HG02571 (cell line): ENCODE results near the gene NDUFB7.
A peak's percentile ranks its signal among the peaks of the same experiment; 100 is the strongest.

Experiments used
- ATAC-seq: cut with Tn5 transposase; IDR thresholded peaks from one replicate; pipeline ENCODE4 v1.9.1; 2021; ENCODE audit warnings: mild to moderate bottlenecking, moderate library complexity; ENCODE audit not compliant: unreplicated experiment

Gene NDUFB7

DNA sequence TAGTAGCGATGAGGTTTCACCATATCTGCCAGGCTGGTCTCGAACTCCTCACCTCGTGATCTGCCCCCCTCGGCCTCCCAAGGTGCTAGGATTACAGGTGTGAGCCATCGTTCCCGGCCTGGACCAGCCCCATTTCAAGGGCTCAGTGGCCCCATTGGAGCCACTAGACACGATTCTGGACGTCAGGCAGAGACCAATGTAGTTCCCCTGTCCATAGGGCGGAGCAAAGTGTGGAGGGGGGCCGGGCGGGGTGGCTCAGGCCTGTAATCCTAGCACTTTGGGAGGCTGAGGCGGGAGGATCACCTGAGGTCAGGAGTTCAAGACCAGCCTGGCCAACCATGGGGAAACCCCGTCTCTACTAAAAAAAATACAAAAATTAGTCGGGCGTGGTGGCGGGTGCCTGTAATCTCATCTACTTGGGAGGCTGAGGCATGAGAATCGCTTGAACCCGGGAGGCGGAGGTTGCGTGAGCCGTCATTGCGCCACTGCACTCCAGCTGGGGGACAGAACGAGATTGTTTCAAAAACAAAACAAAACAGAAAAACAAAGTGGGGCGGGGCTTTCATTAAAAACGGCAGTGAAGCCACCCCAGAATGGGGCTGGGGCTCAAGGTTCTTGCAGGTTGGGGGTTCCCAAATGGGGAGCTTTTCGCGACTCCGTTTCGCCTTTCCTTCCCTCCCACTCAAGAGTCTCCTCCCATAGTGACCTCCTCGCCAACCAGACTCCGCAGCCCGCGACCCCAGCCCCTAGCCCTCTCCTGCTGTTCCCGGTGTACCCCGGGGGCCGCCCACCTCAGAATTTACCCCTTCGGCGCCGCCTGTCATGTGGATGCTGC is 43.2 kb downstream of the NDUFB7 start:
- no peak for ATAC-seq

DNA sequence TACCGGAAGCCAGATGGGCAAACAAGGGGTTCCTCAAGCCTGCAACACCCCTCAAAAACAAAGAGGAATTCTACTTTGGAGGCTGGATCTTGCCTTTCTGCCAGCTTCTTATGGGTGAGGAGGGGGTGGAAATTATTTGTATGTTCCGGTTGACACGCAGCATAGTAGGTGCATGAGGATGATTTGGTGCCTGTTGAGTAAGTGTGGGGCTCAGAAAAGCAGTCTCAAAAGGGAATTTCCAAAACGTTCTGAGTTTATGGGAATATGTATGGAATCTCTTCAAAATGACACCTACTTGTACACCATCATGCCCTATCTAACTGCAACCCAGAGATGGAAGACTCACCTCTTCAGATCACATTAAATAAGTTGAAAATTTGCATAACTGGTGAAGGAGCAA is 45.4 kb downstream of the NDUFB7 start:
- no peak for ATAC-seq

DNA sequence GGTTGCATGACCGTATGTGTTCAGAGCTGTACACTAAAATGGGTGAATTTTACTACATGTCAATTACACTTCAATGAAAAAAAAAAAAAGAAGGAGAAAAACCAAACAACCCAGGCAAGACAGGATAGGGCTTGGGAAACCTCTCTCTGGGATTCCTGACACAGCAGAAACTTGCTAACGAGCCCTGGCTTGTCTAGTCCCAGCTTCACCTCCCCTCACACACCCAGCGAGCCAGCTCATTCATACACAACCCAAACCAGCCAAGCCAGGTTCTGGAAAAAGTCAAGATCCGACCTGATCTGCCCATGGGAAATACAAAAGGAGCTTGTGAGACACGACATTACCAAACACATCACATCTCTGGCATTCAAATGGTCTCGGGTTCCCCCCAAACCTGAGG is 46.1 kb downstream of the NDUFB7 start:
- ATAC-seq, result no peak

DNA sequence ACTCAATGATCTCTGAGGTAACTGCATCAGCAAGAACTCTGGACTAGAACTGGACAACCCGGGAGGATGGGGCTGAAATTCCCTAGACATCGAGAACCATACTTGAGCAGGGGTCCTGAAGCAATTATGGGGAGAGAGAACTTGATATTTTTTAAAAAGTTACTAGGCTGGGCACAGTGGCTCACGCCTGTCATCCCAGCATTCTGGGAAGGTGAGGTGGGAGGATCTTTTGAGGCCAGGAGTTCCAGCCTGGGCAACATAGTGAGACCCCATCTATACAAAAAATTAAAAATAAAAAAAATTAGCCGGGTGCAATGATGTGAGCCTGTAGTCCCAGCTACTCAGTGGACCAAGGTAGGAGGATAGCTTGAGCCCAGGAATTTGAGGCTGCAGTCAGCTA is 51.3 kb downstream of the NDUFB7 start:
- no peak for ATAC-seq

DNA sequence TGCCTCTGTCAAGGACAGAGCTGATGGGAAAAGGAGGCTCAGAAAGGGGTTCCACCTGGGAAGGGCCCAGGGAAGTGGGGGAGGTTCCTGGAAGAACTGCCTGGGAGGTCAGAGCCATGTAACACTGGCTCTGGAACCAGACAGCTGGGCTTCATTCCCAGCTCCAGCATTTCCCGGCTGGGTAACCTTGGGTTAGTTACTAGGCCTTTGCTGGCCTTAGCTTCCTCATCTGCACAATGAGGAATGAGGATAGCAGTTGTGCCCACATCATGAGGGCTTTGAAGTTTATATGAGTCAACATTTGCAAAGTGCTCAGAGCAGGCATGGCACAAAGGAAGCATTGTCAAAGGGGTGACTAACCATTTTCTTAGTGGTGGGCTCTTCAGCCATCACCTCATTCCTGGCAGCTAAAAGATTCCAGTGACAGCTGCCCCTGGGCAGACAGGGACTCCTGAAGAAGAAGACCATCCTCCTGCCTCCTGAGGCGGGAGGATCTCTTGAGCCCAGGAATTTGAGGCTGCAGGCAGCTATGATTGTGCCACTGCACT is 51.9 kb downstream of the NDUFB7 start:
- ATAC-seq, result no peak

DNA sequence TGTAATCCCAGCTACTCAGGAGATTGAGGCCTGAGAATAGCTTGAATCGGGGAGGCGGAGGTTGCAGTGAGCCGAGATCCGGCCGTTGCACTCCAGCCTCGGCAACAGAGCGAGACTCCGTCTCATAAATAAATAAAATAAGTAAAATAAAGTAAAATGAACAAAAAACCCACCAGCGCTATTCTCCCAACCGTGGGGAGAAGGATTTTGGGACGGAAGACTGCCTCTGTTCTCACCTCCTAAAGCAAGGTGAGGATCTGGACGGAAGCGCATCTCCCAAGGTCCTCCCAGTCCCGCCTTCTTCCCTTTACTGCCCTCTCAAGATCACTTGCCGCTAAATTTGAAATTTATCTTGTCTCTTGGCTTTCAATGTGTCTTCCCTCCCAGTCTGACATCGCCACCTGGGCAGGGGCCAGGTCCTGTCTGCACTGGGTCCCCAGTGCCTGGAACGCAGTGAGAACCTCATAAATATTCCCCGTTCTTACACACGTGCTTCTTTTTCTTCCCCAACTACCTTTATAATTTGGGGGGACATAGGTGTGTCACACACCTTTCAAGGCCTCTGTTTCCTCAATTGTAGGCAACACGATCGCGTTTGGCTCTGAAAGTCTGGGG is 52.5 kb downstream of the NDUFB7 start:
- ATAC-seq, result no peak

DNA sequence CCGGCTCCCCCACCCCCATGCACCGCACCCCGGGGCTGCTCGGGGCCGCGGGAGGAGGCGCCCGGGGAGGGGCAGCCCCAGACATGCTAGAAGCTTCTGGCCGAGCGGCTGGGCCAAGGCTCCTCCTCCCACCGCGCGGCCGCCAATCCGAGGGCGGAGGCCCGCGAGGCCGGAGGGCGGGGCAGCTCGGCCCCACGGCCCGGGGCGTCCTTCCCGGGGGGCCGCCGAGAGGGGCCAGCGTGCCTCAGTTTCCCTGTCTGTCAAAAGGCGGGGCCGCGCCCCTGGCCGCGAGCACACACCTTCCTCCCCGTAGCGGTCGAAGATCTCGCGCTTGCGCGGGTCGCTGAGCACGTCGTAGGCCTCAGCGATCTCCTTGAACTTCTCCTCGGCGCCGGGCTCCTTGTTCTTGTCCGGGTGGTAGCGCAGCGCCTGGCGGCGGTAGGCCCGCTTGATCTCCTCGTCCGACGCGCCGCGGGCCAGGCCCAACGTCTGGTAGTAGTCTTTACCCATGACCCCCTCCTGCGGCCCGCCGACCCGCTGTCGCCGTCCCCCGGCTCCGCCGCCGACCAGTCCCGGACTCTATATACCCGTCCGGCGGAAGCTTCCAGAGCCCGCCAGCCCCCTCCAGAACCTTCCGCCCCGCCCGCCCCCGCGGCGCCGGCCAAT is 53.9 kb downstream of the NDUFB7 start, which contains the start of gene DNAJB1:
DNAJB1 (minus strand) TSS at position 558 of the 666 bp plus-strand sequence; CDS start at position 510, 48 bp downstream.
- peak; percentile 58 for ATAC-seq

DNA sequence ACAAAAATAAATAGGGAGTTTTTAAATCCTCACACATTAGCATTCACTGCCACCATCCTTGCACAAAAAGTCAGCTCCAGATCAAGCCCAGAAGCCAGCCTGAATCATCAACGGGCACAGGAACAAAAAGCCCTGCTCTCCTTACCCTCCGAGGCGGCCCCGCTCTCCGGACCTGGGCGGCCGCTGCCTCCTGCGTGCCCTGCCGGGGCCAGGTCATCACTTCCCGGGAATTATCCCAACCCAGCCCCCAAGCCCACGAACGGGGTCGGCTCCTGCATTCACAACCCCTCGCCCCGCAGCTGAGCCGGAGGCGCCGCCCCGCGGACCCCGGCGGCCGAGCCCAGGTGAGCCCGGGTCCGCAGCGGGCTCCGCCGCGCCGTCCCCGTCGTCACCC is 54.4 kb downstream of the NDUFB7 start:
- no peak for ATAC-seq

DNA sequence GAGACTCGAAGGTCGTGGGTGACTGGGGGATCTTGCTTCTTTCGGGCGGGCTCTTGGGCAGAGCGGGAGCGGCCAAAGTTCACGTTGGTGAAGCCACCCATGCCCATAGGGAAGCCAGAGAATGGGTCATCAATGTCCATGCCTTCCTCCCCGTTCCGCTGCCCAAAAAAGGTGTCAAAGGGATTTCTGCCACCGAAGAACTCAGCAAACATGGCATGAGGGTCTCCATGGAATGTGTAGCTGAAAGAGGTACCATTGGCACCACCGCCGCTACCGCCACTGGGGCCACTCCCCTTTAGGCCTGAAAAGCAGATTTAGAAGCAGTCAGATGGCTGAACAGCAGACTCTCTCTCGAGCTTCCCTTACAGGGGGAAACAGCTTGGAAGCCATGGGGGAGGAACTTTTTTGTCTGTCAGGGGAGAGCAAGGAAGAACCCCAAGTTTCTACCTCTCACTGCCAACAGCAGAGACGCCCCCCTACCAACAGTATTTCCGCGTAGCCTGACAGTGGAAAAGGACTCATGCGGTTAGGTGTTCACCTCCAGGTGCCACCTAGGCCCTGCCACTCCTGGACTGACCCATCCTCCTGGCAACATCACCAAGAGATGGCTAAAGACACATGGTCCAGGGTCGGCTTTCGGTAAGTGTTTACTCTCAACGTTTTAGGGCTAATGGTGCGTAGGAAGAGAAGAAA is 55.0 kb downstream of the NDUFB7 start:
- ATAC-seq, result no peak
